Peyer's patch (tissue), 4 donors: Measurements from ENCODE around the gene TRIO. TPM values are rescaled to one million over a fixed set of nuclear protein-coding genes. Genes with fewer than 3 reads are reported as not detected.

Experiments used
- DNase-seq, 3 donors: peaks; one replicate each; pipeline ENCODE4 v3.0.0-alpha.2; 2017 to 2019
- H3K27ac ChIP-seq, 4 donors: fragments of 200-600 bp; sonication (generic); one replicate each; pipeline ENCODE4 v1.5.1; 2016 to 2019
- H3K27me3 ChIP-seq, 2 donors: fragments of 200-600 bp; sonication (generic); one replicate each; pipeline ENCODE4 v1.5.1; 2019
- H3K36me3 ChIP-seq, 3 donors: fragments of 200-600 bp; sonication (generic); one replicate each; pipeline ENCODE4 v1.5.1; 2016 to 2019
- H3K4me1 ChIP-seq, 4 donors: fragments of 200-600 bp; sonication (generic); one replicate each; pipeline ENCODE4 v1.5.1; 2016 to 2019
- H3K4me3 ChIP-seq, 4 donors: fragments of 200-600 bp; sonication (generic); 1 replicate in 3 of 4; 2 replicates in 1 of 4; pipeline ENCODE4 v1.5.1; 2016 to 2019; ENCODE audit warnings: mild to moderate bottlenecking in 1 of 4
- H3K9me3 ChIP-seq, 4 donors: fragments of 200-600 bp; sonication (generic); one replicate each; pipeline ENCODE4 v1.5.1; 2016 to 2019; ENCODE audit warnings: mild to moderate bottlenecking in 1 of 4
- POLR2A ChIP-seq, 2 donors: fragments of 450-650 bp; IDR thresholded peaks; one replicate each; pipeline ENCODE4 v1.5.1; 2017; ENCODE audit warnings: antibody characterized with exemption in 2 of 2, mild to moderate bottlenecking in 2 of 2, moderate library complexity in 2 of 2
- total RNA-seq, 4 donors: library from RNA; depleted of rRNA; stranded (reverse); fragments of >200 nt; gene quantifications; one replicate each; pipeline ENCODE4 v1.1.0, GENCODE V29; 2016
- TF ChIP-seq, protein P1 (sequence below), 6 experiments: fragments of 450-650 bp in 4 of 6; fragments of 200-600 bp in 2 of 6; sonication (generic) in 1 of 6; IDR thresholded peaks; one replicate each; pipeline ENCODE4 v1.5.1; 2017 to 2019; ENCODE audit warnings: antibody characterized with exemption in 6 of 6, mild to moderate bottlenecking in 3 of 6, moderate library complexity in 1 of 6

TRIO gene
- total RNA-seq, 4 donors from 2014 or later = 171 to 456 (median 340) TPM

DNA sequence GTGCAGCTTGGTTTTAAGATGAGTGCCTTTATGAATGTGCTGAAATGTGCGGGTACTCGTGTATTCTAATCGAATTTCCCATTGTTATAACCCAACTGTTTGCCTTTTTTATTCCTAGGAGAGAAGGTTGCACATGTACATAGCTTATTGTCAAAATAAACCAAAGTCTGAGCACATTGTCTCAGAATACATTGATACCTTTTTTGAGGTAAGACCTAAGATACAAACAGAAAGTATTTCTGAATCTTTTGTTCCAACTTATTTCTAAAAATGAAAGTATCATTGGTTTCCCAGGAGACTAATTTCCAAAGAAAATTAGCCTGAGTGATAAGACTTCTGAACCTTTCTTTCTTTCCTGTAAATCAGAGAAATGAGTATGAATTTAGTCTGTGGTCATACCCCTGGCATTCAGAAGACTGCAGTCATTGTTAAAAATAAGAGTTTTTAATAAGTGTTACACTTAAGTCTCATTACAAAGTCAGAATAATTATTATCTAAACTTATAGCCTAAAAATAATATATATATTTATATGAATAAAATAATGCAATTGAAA is 336.1 kb downstream of the TRIO start:
- H3K4me3 ChIP-seq = no peak overlapping the region
- H3K36me3 ChIP-seq = peaks cover 0 to 96% (median 0%) of the 10 kb centered on the region in 3 donors
- no peak overlapping the region for H3K27ac ChIP-seq
- no peaks in the 10 kb centered on the region for H3K9me3 ChIP-seq
- DNase-seq = no peak
- peaks cover 0 to 6% (median 0%) of the 10 kb centered on the region in 4 donors for H3K4me1 ChIP-seq
- H3K27me3 ChIP-seq = no peaks in the 10 kb centered on the region
- TF ChIP-seq, protein P1, sequence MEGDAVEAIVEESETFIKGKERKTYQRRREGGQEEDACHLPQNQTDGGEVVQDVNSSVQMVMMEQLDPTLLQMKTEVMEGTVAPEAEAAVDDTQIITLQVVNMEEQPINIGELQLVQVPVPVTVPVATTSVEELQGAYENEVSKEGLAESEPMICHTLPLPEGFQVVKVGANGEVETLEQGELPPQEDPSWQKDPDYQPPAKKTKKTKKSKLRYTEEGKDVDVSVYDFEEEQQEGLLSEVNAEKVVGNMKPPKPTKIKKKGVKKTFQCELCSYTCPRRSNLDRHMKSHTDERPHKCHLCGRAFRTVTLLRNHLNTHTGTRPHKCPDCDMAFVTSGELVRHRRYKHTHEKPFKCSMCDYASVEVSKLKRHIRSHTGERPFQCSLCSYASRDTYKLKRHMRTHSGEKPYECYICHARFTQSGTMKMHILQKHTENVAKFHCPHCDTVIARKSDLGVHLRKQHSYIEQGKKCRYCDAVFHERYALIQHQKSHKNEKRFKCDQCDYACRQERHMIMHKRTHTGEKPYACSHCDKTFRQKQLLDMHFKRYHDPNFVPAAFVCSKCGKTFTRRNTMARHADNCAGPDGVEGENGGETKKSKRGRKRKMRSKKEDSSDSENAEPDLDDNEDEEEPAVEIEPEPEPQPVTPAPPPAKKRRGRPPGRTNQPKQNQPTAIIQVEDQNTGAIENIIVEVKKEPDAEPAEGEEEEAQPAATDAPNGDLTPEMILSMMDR (IDR thresholded peaks at IDR 0.05) = no peak
- no peak for TF ChIP-seq POLR2A (IDR thresholded peaks at IDR 0.05)

DNA sequence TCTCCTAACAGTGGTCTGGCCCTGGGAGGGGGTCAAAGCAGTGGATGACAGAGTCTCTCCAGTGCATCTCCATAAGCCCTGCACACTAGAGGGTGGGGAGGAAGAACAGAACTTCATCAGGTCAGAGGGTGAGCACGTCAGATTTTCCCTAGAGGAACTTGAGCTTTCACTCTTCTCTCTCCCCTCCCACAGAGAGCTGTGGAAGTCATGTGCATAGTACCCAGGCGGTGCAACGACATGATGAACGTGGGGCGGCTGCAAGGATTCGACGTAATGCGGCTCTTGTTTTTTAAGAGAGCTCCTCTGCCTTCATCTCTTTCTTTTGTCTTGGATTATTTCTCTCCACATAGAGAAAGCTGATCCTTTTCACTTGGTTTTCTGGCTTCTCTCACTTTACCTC is 338.2 kb downstream of the TRIO start:
- H3K4me3 ChIP-seq = no peak overlapping the region
- no peaks in the 10 kb centered on the region for H3K9me3 ChIP-seq
- H3K4me1 ChIP-seq = peaks cover 0 to 6% (median 0%) of the 10 kb centered on the region in 4 donors
- no peaks in the 10 kb centered on the region for H3K27me3 ChIP-seq
- H3K27ac ChIP-seq = no peak overlapping the region
- peaks cover 0 to 99% (median 0%) of the 10 kb centered on the region in 3 donors for H3K36me3 ChIP-seq
- no peak for DNase-seq
- TF ChIP-seq, protein P1 (IDR thresholded peaks at IDR 0.05) = no peak
- no peak for TF ChIP-seq POLR2A (IDR thresholded peaks at IDR 0.05)

DNA sequence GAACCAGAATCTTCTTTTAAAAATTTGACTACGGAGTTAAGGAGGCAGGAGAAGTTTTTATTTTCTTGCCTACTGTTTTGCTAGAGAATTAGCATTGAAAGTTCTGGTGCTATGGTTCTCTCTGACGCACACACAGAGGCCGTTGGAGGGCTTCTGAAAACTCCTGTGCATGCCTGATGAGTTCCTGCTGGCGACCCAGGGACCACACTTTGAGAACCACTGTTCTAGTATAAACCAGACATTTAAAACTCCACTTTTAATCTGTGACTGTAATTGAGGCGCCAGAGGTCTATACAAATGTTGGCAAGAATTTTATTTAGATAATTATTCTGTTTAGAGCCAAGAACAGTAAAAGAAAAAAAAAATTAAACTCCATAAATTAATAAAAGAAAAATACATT is 338.9 kb downstream of the TRIO start:
- no peak overlapping the region for H3K27ac ChIP-seq
- peaks cover 0 to 6% (median 0%) of the 10 kb centered on the region in 4 donors for H3K4me1 ChIP-seq
- H3K4me3 ChIP-seq = no peak overlapping the region
- H3K27me3 ChIP-seq = no peaks in the 10 kb centered on the region
- no peaks in the 10 kb centered on the region for H3K9me3 ChIP-seq
- no peak for DNase-seq
- no peak for TF ChIP-seq POLR2A (IDR thresholded peaks at IDR 0.05)
- TF ChIP-seq, protein P1 (IDR thresholded peaks at IDR 0.05) = no peak
- H3K36me3 ChIP-seq = peaks cover 0 to 98% (median 0%) of the 10 kb centered on the region in 3 donors

DNA sequence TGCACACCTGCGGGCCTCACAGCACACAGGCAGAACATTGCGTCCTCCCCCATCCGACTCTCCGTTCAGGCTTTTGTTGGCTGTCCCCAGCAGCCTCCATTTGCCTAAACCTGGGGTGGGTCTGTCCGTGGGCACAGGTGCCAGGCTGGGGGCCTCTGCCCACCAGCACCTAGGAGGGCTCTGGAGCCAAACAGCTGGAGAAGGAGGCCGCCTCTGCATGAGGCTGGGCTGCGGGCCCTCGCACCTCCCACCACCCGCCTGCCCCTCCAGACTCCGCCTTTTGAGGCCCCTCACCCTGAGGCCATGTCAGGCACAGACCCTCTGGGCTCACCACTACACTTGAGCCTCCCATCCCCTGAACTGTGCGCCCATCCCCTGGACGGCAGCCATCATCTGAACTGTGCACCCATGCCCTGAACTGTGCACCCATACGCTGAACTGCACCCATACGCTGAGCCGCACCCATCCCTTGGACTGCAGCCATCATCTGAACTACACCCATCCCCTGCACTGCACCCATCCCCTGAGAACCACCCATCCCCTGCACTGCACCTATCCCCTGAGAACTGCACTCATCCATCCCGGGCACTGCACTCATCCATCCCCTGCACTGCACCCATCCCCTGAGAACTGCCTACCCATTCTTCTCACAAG is 340.5 kb downstream of the TRIO start:
- Histone ChIP-seq H3K27ac (no peak overlapping the region), H3K36me3 (peaks cover 0 to 97% (median 0%) of the 10 kb centered on the region in 3 donors), H3K4me1 (peaks cover 0 to 6% (median 0%) of the 10 kb centered on the region in 4 donors), H3K27me3 (no peaks in the 10 kb centered on the region), H3K4me3 (no peak overlapping the region), H3K9me3 (no peaks in the 10 kb centered on the region)
- TF ChIP-seq POLR2A (IDR thresholded peaks at IDR 0.05) = no peak
- TF ChIP-seq, protein P1 (IDR thresholded peaks at IDR 0.05) = no peak
- peak in 2 of 3 donors; percentile 66 to 76 for DNase-seq

DNA sequence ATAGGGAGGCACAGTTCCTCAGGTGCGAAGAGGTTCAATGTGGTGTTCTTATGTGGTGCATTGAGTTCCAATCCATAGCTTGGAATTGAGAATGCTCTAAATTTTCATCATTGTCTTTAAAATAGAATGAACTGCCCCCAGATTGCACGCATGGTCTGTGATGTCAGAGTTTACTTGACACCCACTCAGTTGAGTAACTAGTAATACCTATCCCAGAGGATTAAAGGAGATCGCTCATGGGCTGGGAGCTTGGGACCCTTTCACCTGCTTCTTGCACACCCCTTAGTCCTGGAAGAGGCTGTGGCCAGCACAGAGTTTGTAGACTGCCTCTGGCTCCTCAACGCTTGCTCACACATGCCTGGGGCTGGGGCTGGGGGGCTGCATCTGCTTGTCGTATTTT is 343.3 kb downstream of the TRIO start:
- no peak for DNase-seq
- no peak for TF ChIP-seq POLR2A (IDR thresholded peaks at IDR 0.05)
- Histone ChIP-seq H3K36me3 (peaks cover 0 to 87% (median 0%) of the 10 kb centered on the region in 3 donors), H3K27ac (no peak overlapping the region), H3K4me3 (no peak overlapping the region), H3K27me3 (no peaks in the 10 kb centered on the region), H3K9me3 (no peaks in the 10 kb centered on the region), H3K4me1 (peaks cover 0 to 18% (median 0%) of the 10 kb centered on the region in 4 donors)
